ENCODE measurements around the gene LHFPL6.

DNA sequence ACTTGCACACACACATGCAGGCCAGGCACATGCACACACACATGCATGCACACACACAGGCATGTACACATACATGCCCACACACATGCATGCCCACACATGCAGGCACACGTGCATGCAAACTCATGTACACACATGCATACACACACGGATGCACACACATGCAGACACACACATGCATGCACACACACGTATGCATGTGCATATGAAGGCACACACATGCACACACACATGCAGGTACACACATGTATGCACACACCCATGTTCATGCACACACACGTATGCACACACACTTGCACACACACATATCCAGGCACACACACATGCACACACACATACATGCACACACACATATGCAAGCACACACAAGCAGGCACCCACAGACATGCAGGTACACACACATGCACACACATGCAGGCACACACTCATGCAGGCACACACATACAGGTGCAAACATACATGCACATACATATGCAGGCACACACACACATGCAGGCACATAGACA lies 278.1 kb downstream of the LHFPL6 start:
- TF ChIP-seq, protein P1, sequence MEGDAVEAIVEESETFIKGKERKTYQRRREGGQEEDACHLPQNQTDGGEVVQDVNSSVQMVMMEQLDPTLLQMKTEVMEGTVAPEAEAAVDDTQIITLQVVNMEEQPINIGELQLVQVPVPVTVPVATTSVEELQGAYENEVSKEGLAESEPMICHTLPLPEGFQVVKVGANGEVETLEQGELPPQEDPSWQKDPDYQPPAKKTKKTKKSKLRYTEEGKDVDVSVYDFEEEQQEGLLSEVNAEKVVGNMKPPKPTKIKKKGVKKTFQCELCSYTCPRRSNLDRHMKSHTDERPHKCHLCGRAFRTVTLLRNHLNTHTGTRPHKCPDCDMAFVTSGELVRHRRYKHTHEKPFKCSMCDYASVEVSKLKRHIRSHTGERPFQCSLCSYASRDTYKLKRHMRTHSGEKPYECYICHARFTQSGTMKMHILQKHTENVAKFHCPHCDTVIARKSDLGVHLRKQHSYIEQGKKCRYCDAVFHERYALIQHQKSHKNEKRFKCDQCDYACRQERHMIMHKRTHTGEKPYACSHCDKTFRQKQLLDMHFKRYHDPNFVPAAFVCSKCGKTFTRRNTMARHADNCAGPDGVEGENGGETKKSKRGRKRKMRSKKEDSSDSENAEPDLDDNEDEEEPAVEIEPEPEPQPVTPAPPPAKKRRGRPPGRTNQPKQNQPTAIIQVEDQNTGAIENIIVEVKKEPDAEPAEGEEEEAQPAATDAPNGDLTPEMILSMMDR (IDR thresholded peaks at IDR 0.05; ENCODE audit: low read depth, low read length), result no peak
- TF ChIP-seq MYC (IDR thresholded peaks at IDR 0.05; ENCODE audit: low read depth, low read length) (no peak), POLR2A (IDR thresholded peaks at IDR 0.05; ENCODE audit: extremely low read depth, insufficient read length) (no peak)
- TF ChIP-seq, protein P2, sequence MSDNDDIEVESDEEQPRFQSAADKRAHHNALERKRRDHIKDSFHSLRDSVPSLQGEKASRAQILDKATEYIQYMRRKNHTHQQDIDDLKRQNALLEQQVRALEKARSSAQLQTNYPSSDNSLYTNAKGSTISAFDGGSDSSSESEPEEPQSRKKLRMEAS (IDR thresholded peaks at IDR 0.05; ENCODE audit: low read depth, low read length), result no peak
